ENCODE measurements around the gene ZSWIM3. TPM values are rescaled to one million over a fixed set of nuclear protein-coding genes. Genes with fewer than 3 reads are reported as not detected.

The ZSWIM3 gene
- total RNA-seq, 4 donors from 2014 or later, result 2.2 to 8.3 (median 5.7) TPM

- Histone ChIP-seq H3K4me3 (peak overlapping the region in 1 of 4 donors; percentile 84), H3K4me1 (peaks cover 19 to 40% (median 28%) of the 10 kb centered on the region in 4 donors), H3K9me3 (no peaks in the 10 kb centered on the region), H3K36me3 (no peaks in the 10 kb centered on the region), H3K27me3 (no peaks in the 10 kb centered on the region), H3K27ac (peak overlapping the region; percentile 91 to 98 (median 93))
- in situ Hi-C loops (cut with MboI; ENCODE audit: low pct_ligation_motif_present in 1 of 4, low pct_unique_long_range_greater_than_20kb in 1 of 4, low sequenced_read_pairs in 3 of 4), result no loop called here
- no peak for TF ChIP-seq POLR2A (IDR thresholded peaks at IDR 0.05)
- peak in 1 of 5 experiments; percentile 9 for TF ChIP-seq CTCF (IDR thresholded peaks at IDR 0.05)
- no peak for DNase-seq
- WGBS, 2 donors (ENCODE audit: low coverage in 1 of 2), result 65 to 69% methylated on average over 3 of the region's 3 CpGs
- intact Hi-C loops (cut with DNase I; ENCODE audit: low total_unique reads), result no loop called here
Observed at GRCh38 chr20:45835329-45835765, 22.1 kb upstream of the ZSWIM3 start.

- intact Hi-C loops (cut with DNase I; ENCODE audit: low total_unique reads) (no loop called here), in situ Hi-C loops (cut with MboI; ENCODE audit: low pct_ligation_motif_present in 1 of 4, low pct_unique_long_range_greater_than_20kb in 1 of 4, low sequenced_read_pairs in 3 of 4) (no loop called here)
- TF ChIP-seq POLR2AphosphoS5 (IDR thresholded peaks at IDR 0.05) (peak in 1 of 3 donors; percentile 15), CTCF (IDR thresholded peaks at IDR 0.05) (no peak), POLR2A (IDR thresholded peaks at IDR 0.05) (no peak), EP300 (IDR thresholded peaks at IDR 0.05; ENCODE audit: low read depth) (no peak)
- WGBS, 2 donors (ENCODE audit: low coverage in 1 of 2), result 84% methylated on average over 5 of the region's 5 CpGs; no CpG with 5 or more reads in 1 of the 2 donors
- Histone ChIP-seq H3K4me1 (peaks cover 19 to 40% (median 28%) of the 10 kb centered on the region in 4 donors), H3K4me3 (peak overlapping the region in 1 of 4 donors; percentile 84), H3K27ac (peak overlapping the region; percentile 91 to 98 (median 93)), H3K9me3 (no peaks in the 10 kb centered on the region), H3K27me3 (no peaks in the 10 kb centered on the region), H3K36me3 (no peaks in the 10 kb centered on the region)
- DNase-seq, result peak; percentile 20
Observed at GRCh38 chr20:45835825-45836224, 21.6 kb upstream of the ZSWIM3 start.

GRCh38 chr20:45836841-45837240 is 20.6 kb upstream of the ZSWIM3 start:
- Histone ChIP-seq H3K4me3 (no peak overlapping the region), H3K9me3 (no peaks in the 10 kb centered on the region), H3K27ac (peak overlapping the region in 1 of 4 donors; percentile 98), H3K4me1 (peaks cover 22 to 44% (median 28%) of the 10 kb centered on the region in 4 donors), H3K36me3 (no peaks in the 10 kb centered on the region), H3K27me3 (no peaks in the 10 kb centered on the region)
- no peak for DNase-seq
- 20 to 42% methylated on average over 1 of the region's 1 CpG for WGBS, 2 donors (ENCODE audit: low coverage in 1 of 2)
- intact Hi-C loops (cut with DNase I; ENCODE audit: low total_unique reads) (no loop called here), in situ Hi-C loops (cut with MboI; ENCODE audit: low pct_ligation_motif_present in 1 of 4, low pct_unique_long_range_greater_than_20kb in 1 of 4, low sequenced_read_pairs in 3 of 4) (no loop called here)
- no peak for TF ChIP-seq POLR2AphosphoS5 (IDR thresholded peaks at IDR 0.05)
- TF ChIP-seq EP300 (IDR thresholded peaks at IDR 0.05; ENCODE audit: low read depth), result no peak
- no peak for TF ChIP-seq POLR2A (IDR thresholded peaks at IDR 0.05)
- TF ChIP-seq CTCF (IDR thresholded peaks at IDR 0.05), result no peak

- 95% methylated on average over 21 of the region's 25 CpGs; no CpG with 5 or more reads in 1 of the 2 donors for WGBS, 2 donors (ENCODE audit: low coverage in 1 of 2)
- Histone ChIP-seq H3K4me1 (peaks cover 4 to 30% (median 11%) of the 10 kb centered on the region in 4 donors), H3K36me3 (peaks cover 0 to 14% (median 5%) of the 10 kb centered on the region in 4 donors)
Observed at GRCh38 chr20:45840700-45841198, 16.7 kb upstream of the ZSWIM3 start.

More at GRCh38 chr20:45840700-45841198, 16.7 kb upstream of the ZSWIM3 start:
- no peak for DNase-seq
- Histone ChIP-seq H3K27me3 (no peaks in the 10 kb centered on the region), H3K27ac (peak overlapping the region in 1 of 4 donors; percentile 70), H3K4me3 (no peak overlapping the region), H3K9me3 (no peaks in the 10 kb centered on the region)
- no peak for TF ChIP-seq EP300 (IDR thresholded peaks at IDR 0.05; ENCODE audit: low read depth)
- TF ChIP-seq CTCF (IDR thresholded peaks at IDR 0.05), result no peak
- TF ChIP-seq POLR2A (IDR thresholded peaks at IDR 0.05), result no peak
- no peak for TF ChIP-seq POLR2AphosphoS5 (IDR thresholded peaks at IDR 0.05)
- intact Hi-C loops (cut with DNase I; ENCODE audit: low total_unique reads), result no loop called here
- in situ Hi-C loops (cut with MboI; ENCODE audit: low pct_ligation_motif_present in 1 of 4, low pct_unique_long_range_greater_than_20kb in 1 of 4, low sequenced_read_pairs in 3 of 4), result no loop called here
